ENCODE measurements around the gene CISTR.
"Not testable (repeated sequence)": the region's sequence is repeated elsewhere in the genome, so short reads cannot be mapped to it uniquely, and the experiment has no call there.

CISTR gene

GRCh38 chr12:53751336-53752191 lies at the start of gene CISTR:
TSS of gene CISTR (minus strand) at chr12:53751979.
- no peak for DNase-seq

- DNase-seq = no peak
These were observed 46.8 kb upstream of the CISTR start for GRCh38 chr12:53798575-53798974.

DNA sequence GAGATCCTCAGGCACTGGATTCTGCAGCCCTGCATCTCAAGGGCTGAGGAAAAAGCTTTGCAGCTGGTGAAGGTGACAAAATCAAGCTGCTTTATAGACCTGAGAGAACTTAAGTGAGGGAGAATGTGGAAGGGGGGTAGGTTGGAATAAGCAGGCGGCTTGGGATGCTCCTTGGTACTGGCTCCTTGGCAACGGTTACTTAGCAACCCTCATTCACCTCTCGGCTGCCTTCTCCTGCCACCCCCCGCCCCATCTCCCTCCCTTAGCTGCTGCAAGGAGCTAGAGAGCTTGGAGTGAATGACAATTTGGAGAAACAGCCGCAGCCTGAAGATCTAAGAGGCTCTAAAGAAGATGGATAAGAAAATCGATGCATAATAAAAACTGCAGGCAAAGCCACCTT lies 44.1 kb upstream of the CISTR start:
- no peak for DNase-seq

- DNase-seq = no peak
These were observed 41.4 kb upstream of the CISTR start for GRCh38 chr12:53793221-53793620.

DNA sequence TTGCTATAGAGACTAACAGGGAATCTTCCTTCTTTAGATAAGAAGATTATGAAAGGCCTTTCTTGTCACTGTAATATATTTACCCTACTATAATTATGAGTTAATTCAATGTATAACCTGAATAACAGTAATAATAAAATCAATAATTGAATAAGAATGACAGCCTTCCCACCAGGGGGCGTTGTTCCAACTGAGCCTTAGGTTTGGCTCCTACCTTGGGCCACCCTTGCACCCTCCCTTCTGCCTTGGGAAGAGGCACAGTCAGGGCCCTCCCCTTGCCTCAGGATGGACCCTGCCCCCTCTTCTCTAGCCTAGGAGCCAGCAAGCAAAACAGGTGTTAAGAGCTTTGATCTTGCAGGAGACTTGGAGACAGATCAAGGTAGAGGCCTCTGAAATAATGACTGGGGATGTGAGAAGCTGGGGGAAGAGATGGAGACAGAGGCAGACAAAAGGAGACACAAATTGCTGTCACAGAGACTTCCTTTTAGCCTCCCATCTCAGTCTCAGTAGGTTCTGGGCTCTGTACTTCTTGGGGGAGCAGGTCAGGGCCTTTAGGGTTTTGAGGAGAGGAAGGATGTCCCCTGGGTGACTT lies 40.1 kb upstream of the CISTR start:
- no peak for DNase-seq

GRCh38 chr12:53789570-53789969 lies 37.8 kb upstream of the CISTR start:
- no peak for DNase-seq

- no peak for DNase-seq
These were observed 37.1 kb upstream of the CISTR start for GRCh38 chr12:53788892-53789291.

GRCh38 chr12:53786411-53786810 lies 34.6 kb upstream of the CISTR start:
- DNase-seq = no peak

DNA sequence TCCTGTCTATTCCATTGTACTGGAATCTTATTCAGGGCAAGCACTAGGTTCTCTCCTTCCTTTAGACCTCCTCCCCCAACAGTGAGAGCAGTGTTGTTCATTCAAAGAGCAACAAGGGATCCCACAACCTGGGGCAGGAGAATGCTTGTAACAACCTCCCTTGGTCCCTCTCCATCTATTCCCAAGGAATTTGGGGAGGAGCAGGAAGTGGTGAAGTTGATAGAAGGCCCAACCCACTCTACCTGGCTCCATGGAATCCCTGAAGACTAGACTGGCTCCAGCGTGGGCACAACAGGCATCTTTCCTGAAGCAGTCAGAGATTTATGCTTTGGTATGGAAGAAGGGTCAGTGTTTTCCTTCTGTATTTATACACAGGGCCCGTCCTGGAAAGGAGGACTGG lies 33.4 kb upstream of the CISTR start:
- no peak for DNase-seq

- no peak for DNase-seq
These were observed 30.4 kb upstream of the CISTR start for GRCh38 chr12:53782093-53782703.

DNA sequence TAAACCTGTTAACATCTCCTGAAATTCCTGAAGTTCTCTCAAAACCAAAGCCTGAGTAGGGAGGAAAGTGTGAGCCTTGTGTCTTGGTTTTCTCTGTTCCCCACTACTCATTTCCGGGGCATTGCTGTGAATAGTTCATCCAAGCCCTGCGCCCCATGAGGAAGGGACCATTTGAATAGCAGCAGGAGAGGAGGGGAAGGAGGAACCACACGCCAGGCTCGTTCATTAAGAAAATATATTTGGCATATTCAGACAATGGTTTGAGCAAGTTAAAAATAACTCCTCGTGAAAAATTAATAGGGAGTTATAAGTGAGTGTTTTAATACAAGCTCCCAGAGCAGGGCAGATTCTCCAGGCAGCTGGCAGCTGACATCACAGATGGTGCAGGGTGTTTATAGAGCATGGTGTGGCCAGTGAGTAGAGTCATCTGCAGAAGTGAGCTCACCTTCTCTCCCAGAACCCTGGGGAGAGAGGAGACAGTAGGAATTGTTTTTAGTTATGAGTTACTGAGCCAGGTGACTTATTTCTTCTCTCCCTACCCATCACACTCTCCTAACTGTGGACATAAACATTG lies 29.5 kb upstream of the CISTR start:
- no peak for DNase-seq

GRCh38 chr12:53780323-53780722 lies 28.5 kb upstream of the CISTR start:
- DNase-seq = no peak

GRCh38 chr12:53779679-53780078 lies 27.9 kb upstream of the CISTR start:
- DNase-seq = not testable (repeated sequence)

DNA sequence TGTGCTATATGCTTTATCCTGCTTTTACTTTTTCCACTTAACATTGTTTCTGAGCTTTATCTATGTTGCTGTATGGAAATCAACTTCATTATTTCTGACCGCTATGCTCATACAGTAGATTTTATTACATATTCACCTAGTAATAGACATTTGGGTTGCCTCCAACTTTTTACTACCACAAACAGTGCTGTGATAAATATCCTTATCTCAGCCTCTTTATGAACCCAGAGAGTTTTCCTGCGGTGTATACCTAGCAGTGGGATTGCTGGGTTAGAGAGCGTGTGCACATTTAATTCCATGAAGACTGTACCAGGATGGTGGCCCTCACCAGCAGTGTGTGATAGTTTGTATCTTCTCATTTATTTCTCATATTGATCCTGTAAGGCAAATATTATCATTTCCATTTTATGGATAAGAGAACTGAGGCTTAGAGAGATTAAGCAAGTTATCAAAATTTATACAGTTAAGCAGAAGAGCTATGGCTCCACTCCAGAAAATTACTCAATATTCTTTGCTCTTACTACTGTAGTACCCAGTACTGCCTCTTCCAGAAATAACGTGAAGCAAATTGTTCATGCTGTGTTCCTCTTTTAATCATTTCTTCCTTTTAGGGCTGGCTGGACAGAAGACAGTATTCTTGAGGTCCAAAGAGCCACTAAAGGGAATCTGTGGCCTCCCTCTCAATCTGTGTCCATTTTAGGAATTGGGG lies 26.3 kb upstream of the CISTR start:
- no peak for DNase-seq

DNA sequence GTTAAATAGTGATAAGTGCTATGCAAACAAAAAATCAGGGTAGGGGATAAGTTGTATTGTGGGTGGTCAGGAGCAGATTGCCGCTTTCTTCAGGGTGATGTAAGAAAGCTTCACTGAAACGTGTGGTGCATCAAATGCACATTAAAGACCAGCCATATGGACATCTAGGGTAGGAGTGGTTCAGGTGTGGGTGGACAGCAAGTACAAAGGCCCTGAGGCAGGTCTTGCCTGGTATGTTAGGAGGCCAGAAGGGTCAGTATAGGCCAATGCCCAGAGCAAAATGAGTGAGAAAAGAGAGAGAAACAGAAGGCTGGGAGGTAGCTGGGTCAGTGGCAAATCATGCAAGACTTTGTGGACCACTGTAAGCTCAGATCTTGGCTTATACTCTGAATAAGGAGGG lies 25.6 kb upstream of the CISTR start:
- no peak for DNase-seq

GRCh38 chr12:53776872-53777271 lies 25.1 kb upstream of the CISTR start:
- DNase-seq = no peak

DNA sequence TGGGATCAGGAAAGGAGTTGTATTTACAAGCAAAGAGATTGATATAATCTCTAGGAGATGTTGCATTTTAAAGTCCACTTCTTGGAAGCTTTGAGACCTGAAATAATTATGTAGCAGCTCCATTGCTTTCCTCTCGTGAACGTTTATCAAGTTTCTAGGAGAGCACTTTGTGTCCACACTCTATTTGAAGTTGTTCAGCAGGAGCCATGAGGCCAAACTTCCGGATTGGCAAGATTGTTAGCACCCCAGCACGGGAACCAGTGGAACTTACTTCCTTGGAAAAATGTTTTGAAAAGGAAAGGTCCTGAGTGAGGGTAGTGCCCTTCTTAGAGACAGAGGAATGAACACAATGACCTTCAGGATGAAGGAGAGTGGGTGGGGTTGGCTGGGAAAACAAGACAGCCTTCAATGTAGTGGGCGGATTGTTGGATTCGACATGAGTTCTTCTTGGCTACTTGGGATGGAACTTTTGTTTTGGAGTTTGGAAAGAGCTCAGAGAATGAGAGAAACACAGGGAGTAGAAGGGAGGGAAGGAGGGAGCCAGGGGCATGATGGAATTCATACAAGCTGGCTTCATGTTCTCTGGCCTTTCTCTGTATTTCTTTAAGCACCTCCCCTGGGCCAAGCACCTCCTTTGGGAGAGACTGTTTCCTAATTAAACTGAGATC lies 23.8 kb upstream of the CISTR start:
- no peak for DNase-seq

- no peak for DNase-seq
These were observed 18.5 kb upstream of the CISTR start for GRCh38 chr12:53770281-53770680.

- no peak for DNase-seq
These were observed 17.2 kb upstream of the CISTR start for GRCh38 chr12:53768976-53769375.

DNA sequence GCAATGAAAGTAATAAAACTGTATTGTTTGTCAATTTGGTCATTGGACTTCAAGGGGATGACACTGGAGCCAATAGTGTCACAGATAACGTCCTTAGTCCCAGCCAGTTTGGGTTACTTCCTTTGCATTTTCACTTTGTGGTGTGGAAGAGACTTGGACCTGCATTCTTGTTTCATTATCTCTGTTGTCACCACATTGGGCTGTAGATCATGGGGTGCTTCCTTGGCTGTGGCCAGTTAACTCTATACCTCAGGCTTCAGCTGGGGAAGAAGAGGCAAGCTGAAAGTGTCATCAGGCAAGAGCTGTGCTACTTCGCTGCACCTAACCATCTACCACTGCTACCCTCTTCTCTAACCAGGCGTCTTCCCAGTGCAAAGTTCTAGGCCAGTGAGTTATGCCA lies 15.1 kb upstream of the CISTR start:
- DNase-seq = no peak

GRCh38 chr12:53765891-53766290 lies 14.1 kb upstream of the CISTR start:
- no peak for DNase-seq

DNA sequence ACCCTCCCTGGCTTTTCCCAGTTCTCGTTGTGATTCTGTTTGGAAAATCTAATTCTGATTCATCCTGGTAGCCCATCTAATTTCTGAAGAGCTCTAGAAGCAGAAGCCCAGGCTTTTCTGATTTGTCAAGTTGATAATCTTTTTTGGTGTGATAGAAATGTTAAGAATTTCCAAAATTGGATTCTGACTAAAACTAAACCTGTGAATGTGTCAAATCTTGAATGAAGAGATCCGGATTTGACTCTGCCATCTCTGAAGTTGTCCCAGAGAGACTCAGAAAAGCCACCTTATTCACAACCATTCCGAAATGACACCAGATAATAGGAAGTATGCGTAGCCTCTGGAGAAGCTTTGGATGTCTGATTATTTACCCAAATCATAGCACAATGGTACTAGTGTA lies 12.8 kb upstream of the CISTR start:
- no peak for DNase-seq

GRCh38 chr12:53762793-53763192 lies 11.0 kb upstream of the CISTR start:
- DNase-seq = not testable (repeated sequence)

Measured in NK-92 treated with Interleukin-12 subunit alpha and Interleukin-12 subunit beta, amount 100 ng/mL, for 24 hours (cell line).